Epithelial cell of esophagus (primary cell): ENCODE results near the gene KIF27.
"Not testable (repeated sequence)": the region's sequence is repeated elsewhere in the genome, so short reads cannot be mapped to it uniquely, and the experiment has no call there.

Experiments used
- DNase-seq: peaks from one replicate; pipeline ENCODE4 v3.0.0; 2010; ENCODE audit warnings: low read depth
- H3K4me3 ChIP-seq: 2 replicates; pipeline ENCODE4 v1.5.1; 2011; ENCODE audit warnings: mild to moderate bottlenecking, low read length, control low read depth
- TF ChIP-seq, protein P1 (sequence below): IDR thresholded peaks from 2 replicates; pipeline ENCODE4 v1.5.1; 2011; ENCODE audit warnings: low read depth, mild to moderate bottlenecking, low read length, control low read depth, inconsistent platforms; ENCODE audit not compliant: insufficient read depth; ENCODE audit errors: missing control alignments

Gene KIF27

DNA sequence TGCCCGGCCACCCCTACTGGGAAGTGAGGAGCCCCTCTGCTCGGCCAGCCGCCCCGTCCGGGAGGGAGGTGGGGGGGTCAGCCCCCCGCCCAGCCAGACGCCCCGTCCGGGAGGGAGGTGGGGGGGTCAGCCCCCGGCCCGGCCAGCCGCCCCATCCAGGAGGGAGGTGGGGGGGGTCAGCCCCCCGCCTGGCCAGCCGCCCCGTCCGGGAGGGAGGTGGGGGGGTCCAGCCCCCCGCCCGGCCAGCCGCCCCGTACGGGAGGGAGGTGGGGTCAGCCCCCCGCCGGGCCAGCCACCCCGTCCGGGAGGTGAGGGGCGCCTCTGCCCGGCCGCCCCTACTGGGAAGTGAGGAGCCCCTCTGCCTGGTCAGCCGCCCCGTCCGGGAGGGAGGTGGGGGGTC, 116.8 kb downstream of the KIF27 start:
- DNase-seq, H3K4me3 ChIP-seq: not testable (repeated sequence)

DNA sequence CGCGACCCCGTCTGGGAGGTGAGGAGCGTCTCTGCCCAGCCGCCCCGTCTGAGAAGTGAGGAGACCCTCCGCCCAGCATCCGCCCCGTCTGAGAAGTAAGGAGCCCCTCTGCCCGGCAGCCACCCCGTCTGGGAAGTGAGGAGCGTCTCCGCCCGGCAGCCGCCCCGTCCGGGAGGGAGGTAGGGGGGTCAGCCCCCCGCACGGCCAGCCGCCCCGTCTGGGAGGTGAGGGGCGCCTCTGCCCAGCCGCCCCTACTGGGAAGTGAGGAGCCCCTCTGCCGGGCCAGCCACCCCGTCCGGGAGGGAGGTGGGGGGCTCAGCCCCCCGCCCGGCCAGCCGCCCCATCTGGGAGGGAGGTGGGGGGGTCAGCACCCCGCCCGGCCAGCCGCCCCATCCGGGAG, 117.3 kb downstream of the KIF27 start:
- not testable (repeated sequence) for H3K4me3 ChIP-seq, DNase-seq

DNA sequence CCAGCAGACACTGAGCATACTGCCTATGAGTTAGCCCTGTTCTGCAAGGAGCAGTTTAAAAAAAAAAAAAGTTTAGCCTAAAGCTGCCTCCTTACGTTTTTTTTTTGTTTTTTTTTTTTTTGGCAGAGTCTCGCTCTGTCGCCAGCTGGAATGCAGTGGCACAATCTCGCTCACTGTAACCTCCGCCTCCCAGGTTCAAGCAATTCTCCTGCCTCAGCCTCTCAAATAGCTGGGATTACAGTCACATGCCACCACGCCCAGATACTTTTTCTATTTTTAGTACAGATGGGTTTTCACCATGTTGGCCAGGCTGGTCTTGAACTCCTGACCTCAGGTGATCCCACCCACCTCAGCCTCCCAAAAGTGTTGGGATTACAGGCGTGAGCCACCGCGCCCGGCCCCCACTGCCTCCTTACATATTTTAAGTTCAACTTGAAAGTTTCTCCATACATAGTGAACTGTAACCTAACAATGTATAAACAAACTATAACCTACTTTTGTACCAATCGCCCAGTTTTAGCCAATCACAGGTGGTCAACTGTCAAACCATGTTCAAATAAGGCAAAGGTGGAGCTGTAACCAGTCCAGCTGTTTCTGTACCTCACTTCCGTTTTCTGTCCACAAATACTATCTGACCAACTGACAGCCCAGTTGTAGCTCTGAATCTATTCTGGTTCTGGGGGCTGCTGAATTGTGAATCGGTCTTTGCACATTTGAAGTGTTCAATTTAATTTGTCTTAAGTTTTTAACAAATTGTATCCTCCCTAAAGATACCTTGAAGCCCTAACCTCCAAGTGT, 120.8 kb downstream of the KIF27 start:
- DNase-seq: no peak
- TF ChIP-seq, protein P1, sequence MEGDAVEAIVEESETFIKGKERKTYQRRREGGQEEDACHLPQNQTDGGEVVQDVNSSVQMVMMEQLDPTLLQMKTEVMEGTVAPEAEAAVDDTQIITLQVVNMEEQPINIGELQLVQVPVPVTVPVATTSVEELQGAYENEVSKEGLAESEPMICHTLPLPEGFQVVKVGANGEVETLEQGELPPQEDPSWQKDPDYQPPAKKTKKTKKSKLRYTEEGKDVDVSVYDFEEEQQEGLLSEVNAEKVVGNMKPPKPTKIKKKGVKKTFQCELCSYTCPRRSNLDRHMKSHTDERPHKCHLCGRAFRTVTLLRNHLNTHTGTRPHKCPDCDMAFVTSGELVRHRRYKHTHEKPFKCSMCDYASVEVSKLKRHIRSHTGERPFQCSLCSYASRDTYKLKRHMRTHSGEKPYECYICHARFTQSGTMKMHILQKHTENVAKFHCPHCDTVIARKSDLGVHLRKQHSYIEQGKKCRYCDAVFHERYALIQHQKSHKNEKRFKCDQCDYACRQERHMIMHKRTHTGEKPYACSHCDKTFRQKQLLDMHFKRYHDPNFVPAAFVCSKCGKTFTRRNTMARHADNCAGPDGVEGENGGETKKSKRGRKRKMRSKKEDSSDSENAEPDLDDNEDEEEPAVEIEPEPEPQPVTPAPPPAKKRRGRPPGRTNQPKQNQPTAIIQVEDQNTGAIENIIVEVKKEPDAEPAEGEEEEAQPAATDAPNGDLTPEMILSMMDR: no peak
- no peak overlapping the region for H3K4me3 ChIP-seq

DNA sequence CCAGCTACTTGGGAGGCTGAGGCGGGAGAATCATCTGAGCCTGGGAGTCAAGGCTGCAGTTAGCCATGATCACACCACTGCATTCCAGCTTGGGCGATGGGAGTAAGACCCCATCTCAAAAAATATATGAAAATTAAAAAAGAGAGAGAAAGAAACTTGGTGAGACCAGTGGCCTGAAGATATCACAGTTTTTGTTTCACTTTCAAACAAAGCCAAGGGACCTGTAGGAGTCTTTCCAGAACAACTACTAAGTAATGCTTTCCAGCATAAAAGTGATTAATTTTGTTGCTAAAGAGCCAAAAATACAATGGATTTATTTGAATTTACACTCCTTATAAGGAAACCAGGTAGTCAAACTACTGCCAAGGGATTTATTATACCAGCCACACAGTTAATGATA, 127.2 kb downstream of the KIF27 start:
- H3K4me3 ChIP-seq: no peak overlapping the region
- DNase-seq: no peak
- TF ChIP-seq, protein P1: no peak

DNA sequence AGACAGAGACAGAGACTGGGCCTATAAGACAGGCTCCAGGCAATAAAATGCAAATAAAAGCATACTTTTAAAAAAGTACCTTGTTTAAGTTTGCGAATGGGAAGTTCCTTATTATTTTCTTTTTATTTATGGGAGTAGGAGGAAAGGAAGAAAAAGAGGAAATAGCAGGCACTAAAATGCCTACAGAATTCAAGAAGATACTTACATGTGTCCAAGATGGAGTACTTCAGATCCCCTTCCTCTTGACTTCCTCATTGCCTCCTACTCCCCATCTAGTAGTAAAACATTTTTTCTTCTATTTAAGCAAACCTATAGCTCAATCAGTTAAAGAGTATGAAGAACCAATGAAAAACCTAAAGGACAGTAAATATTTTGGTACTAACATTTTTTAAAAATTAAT, 128.5 kb downstream of the KIF27 start:
- DNase-seq: no peak
- TF ChIP-seq, protein P1: no peak
- no peak overlapping the region for H3K4me3 ChIP-seq
